Immature natural killer cell (primary cell): ENCODE measurements around the gene SEPTIN5. TPM values are rescaled to one million over a fixed set of nuclear protein-coding genes. Genes with fewer than 3 reads are reported as not detected.

Source experiments
- DNase-seq, 3 donors: peaks; one replicate each; pipeline ENCODE4 v3.0.0; 2022; ENCODE audit warnings: mixed read lengths in 1 of 3
- H3K27ac Mint-ChIP-seq, 6 donors: one replicate each; pipeline ENCODE4 v1.8.0; 2020; ENCODE audit warnings: mixed read lengths in 6 of 6, mild to moderate bottlenecking in 5 of 6, inconsistent platforms in 4 of 6, moderate library complexity in 3 of 6
- H3K27me3 Mint-ChIP-seq, 3 donors: one replicate each; pipeline ENCODE4 v1.8.0; 2020 to 2021; ENCODE audit warnings: low read depth in 3 of 3, mild to moderate bottlenecking in 3 of 3, mixed read lengths in 3 of 3, moderate library complexity in 3 of 3, inconsistent platforms in 1 of 3
- H3K36me3 Mint-ChIP-seq, 3 donors: one replicate each; pipeline ENCODE4 v1.8.0; 2020; ENCODE audit warnings: mixed read lengths in 3 of 3, inconsistent platforms in 2 of 3, mild to moderate bottlenecking in 2 of 3
- H3K4me1 Mint-ChIP-seq, 2 donors: one replicate each; pipeline ENCODE4 v1.8.0; 2020; ENCODE audit warnings: inconsistent platforms in 2 of 2, mild to moderate bottlenecking in 2 of 2, mixed read lengths in 2 of 2, moderate library complexity in 1 of 2
- H3K4me3 Mint-ChIP-seq, 5 donors: one replicate each; pipeline ENCODE4 v1.8.0; 2020; ENCODE audit warnings: mild to moderate bottlenecking in 5 of 5, mixed read lengths in 5 of 5, inconsistent platforms in 3 of 5, moderate library complexity in 3 of 5
- H3K9me3 Mint-ChIP-seq, 6 donors: one replicate each; pipeline ENCODE4 v1.8.0; 2020; ENCODE audit warnings: mild to moderate bottlenecking in 6 of 6, mixed read lengths in 6 of 6, inconsistent platforms in 4 of 6, moderate library complexity in 3 of 6
- polyA plus RNA-seq, 3 donors: library from polyadenylated mRNA; unstranded; fragments of 300-500 nt; fragmentation: Illumina TruSeq; gene quantifications; one replicate each; pipeline ENCODE4 v1.2.3, GENCODE V29; 2021

The SEPTIN5 gene
- polyA plus RNA-seq, 3 donors from 2014 or later: 0.36 to 2.2 TPM; not detected in 1

DNA sequence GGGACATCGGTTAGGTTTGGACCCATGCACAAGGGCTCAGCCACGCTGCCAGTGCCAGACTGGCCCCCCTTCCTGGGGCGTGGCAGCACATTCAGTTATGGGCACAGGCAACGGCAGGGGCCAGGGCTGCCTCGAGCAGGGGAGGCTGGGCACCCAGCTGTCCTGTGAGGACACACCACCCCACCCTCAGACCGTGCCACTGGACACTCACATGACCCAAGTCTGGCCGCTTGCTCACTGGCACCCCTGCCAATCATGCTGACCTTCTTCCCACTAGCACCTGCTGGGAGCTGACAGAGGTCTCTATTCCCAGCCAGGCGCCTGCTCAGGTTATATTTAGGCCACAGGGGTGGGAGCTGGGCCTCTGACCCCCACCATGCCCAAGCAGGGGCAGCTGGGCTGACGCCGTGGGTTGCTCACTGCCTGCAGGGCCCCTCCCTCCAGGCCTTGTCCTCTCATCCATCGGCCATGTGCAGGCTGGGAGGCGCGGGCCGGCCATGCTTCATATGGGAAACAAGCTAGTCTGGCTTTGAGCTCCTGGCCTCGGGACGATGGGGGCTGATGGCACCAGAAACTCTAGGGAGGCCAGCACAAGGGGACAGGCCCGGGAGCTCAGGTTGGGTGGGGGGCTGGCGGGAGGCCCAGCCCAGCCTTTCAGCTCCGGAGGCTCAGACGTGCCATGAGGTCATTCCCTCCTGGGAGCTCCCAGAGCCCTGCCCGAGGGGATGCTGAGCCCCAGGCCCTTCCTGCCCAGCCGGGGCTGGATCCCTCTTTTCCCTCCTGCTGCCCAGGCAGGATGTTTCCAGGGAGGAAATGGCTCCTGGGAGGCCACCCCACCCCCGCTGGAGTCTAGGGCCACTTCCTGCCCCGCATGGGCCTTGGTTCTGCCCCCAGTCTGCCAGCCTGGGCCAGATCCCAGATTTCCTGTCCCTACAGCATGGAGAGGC, 31.1 kb downstream of the SEPTIN5 start:
- Mint-ChIP-seq H3K27ac (no peak overlapping the region), H3K4me1 (no peaks in the 10 kb centered on the region), H3K4me3 (no peak overlapping the region), H3K36me3 (no peaks in the 10 kb centered on the region), H3K9me3 (no peaks in the 10 kb centered on the region), H3K27me3 (peaks cover 0 to 2% (median 2%) of the 10 kb centered on the region in 3 donors)
- DNase-seq: no peak

DNA sequence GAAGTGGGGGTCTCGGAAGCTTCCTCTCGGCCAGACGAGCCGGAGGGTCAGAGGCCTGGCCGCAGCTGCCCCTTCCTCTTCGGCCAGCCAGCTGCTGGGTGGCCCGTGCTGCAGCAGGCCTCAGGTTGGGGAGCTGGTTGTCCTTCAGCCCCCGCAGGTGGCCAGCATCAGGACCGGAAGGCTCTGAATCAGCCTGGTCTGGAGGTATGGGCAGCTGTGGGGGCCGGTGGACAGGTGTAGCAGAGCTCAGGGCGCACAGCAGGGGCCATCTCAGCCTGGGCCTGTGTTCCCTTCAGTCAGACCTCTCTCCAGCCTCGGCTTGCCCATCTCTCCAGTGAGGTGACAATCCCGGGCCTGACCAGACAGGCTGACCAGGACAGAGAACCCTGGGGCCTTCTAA, 32.4 kb downstream of the SEPTIN5 start:
- Mint-ChIP-seq H3K9me3 (no peaks in the 10 kb centered on the region), H3K4me1 (no peaks in the 10 kb centered on the region), H3K36me3 (no peaks in the 10 kb centered on the region), H3K4me3 (no peak overlapping the region), H3K27ac (no peak overlapping the region), H3K27me3 (peaks cover 0 to 4% (median 2%) of the 10 kb centered on the region in 3 donors)
- DNase-seq: no peak

GRCh38 chr22:19747551-19747950, 33.2 kb downstream of the SEPTIN5 start:
- Mint-ChIP-seq H3K4me3 (no peak overlapping the region), H3K4me1 (no peaks in the 10 kb centered on the region), H3K27ac (no peak overlapping the region), H3K36me3 (no peaks in the 10 kb centered on the region), H3K9me3 (no peaks in the 10 kb centered on the region), H3K27me3 (peaks cover 0 to 4% (median 2%) of the 10 kb centered on the region in 3 donors)
- no peak for DNase-seq

DNA sequence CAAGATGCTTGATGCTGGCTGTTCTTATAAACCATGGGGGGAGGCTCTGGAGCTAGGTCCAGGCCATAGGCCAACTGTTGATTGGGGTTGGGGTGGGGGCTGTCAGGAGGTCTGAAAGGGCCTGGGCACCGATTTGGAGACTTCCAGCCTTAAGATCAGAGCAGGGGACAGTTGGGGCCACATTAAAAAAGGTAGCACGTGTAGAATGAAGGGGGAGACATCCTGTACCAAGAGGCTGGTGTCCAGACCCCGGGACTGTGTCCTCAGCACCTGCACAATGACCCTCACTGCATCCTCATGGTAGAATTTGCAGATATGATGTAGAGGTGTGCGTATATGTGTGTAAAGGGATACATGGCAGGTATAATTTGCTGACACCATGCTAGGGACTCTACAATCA, 33.8 kb downstream of the SEPTIN5 start:
- no peaks in the 10 kb centered on the region for H3K4me1 Mint-ChIP-seq
- no peak for DNase-seq
- H3K36me3 Mint-ChIP-seq: no peaks in the 10 kb centered on the region
- peaks cover 2 to 6% (median 4%) of the 10 kb centered on the region in 3 donors for H3K27me3 Mint-ChIP-seq
- H3K4me3 Mint-ChIP-seq: no peak overlapping the region
- H3K9me3 Mint-ChIP-seq: no peaks in the 10 kb centered on the region
- no peak overlapping the region for H3K27ac Mint-ChIP-seq

GRCh38 chr22:19748991-19749664, 34.8 kb downstream of the SEPTIN5 start:
- H3K9me3 Mint-ChIP-seq: no peaks in the 10 kb centered on the region
- H3K27ac Mint-ChIP-seq: no peak overlapping the region
- no peaks in the 10 kb centered on the region for H3K4me1 Mint-ChIP-seq
- H3K36me3 Mint-ChIP-seq: no peaks in the 10 kb centered on the region
- peaks cover 2 to 7% (median 4%) of the 10 kb centered on the region in 3 donors for H3K27me3 Mint-ChIP-seq
- H3K4me3 Mint-ChIP-seq: no peak overlapping the region
- DNase-seq: no peak

DNA sequence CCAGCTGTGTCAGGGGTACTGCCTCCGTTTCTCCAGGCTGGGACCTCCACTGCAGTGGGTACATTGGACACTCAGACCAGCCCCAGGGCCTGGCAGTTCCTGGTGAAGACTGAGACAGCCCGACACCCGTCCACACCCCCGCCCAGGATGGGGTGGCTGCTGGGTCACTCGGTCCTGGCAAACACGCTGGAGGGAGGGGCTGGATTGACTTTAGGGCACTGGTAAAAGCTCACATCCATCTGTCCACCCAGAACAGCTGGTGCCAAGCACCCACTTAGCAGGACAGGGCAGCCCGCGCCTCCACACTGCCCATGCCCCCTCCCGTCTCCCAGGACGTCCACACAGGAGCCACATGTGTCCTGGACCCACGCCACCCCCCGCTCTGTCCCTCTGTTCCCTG, 35.6 kb downstream of the SEPTIN5 start:
- DNase-seq: no peak
- H3K27me3 Mint-ChIP-seq: peaks cover 3 to 7% (median 4%) of the 10 kb centered on the region in 3 donors
- H3K4me3 Mint-ChIP-seq: no peak overlapping the region
- H3K27ac Mint-ChIP-seq: no peak overlapping the region
- H3K36me3 Mint-ChIP-seq: no peaks in the 10 kb centered on the region
- H3K9me3 Mint-ChIP-seq: no peaks in the 10 kb centered on the region
- no peaks in the 10 kb centered on the region for H3K4me1 Mint-ChIP-seq

DNA sequence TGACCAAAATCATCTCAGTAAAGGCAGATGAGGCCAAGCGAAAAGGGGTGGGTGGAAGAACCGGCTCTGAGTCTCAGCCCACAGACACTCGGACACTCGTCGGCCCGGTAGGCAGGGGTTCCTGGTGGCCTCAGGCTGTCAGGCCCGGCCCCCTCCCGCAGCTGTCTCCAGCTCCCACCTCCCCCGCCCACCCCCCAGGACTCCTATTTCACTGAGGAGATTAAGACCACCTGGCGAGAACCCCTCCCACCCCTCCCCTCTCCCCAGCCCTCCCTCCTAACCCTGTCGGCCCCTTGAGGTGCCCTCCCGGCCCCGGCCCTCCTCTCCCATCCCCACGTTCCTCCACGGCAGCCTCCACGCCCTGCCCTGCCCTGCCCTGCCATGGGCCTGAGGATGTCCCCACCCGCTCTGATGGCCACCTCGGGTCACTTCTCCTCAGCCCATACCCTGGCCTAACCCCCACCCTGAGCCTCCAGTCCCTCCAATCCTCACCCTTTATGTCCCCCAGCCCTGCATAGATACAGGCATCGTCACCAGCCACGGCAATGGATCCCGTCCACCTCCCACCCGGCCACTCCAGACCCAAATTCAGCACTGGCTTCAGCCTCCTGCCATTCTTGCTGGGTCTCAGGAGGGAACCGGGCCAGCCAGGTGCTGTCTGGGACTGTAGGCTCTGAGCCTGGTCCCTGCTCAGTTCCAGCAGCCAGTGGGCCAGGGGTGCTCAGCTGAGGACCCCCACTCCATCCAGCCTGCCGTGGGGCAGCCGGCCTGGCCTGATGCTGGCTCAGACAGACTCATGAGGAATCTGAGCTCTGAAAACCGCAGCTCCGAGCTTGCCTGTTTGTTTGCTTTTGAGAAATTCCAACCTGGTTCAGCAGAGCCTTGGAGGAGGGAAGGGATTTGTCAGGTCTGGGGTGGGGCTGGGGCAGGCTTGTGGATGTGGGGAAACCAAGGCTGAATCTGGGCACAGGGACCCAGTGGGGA, 36.5 kb downstream of the SEPTIN5 start:
- no peaks in the 10 kb centered on the region for H3K36me3 Mint-ChIP-seq
- no peak overlapping the region for H3K4me3 Mint-ChIP-seq
- H3K9me3 Mint-ChIP-seq: no peaks in the 10 kb centered on the region
- H3K27ac Mint-ChIP-seq: no peak overlapping the region
- no peaks in the 10 kb centered on the region for H3K4me1 Mint-ChIP-seq
- DNase-seq: no peak
- peaks cover 5 to 10% (median 6%) of the 10 kb centered on the region in 3 donors for H3K27me3 Mint-ChIP-seq

- Mint-ChIP-seq H3K4me3 (no peak overlapping the region), H3K27me3 (peaks cover 7 to 15% (median 10%) of the 10 kb centered on the region in 3 donors), H3K9me3 (no peaks in the 10 kb centered on the region), H3K36me3 (no peaks in the 10 kb centered on the region), H3K27ac (no peak overlapping the region), H3K4me1 (peaks cover 0 to 2% of the 10 kb centered on the region in 2 donors)
- DNase-seq: no peak
Measured at GRCh38 chr22:19751497-19752245, 37.4 kb downstream of the SEPTIN5 start.

DNA sequence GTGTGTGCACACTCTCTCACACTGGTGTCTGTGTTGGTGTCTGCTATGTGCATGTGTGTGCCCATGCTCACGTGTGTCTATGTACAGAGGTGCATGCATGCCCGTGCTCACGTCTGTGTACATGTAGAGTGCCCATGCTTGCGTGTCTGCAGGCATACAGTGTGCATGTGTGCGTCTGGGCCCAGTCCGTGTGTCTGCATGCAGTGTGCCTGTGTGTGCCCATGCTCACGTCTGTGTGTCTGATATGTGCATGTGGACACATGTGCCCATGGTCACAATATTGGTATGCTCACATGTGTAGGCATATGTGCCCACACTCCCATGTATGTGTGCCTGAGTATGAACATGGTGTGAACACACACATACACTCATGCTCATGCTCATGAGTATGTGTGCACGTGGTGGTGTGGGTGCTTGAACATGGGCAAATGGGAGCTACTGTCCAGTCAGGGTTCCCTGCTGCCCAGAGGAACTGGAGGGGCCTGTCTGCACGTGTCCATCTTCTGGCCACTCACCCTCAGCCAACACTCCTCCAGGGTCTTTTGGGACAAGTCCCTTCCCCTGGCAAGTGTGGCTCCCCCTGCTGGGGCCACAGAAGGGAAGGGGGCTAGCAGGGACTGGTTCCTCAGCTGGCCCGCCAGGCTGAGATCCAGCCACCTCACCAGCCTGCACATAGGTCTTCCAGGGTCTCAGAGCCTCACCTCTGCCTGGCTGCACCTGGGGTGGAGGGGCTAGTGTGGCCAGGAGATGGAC, 39.0 kb downstream of the SEPTIN5 start:
- Mint-ChIP-seq H3K27me3 (peaks cover 11 to 18% (median 16%) of the 10 kb centered on the region in 3 donors), H3K27ac (no peak overlapping the region), H3K4me1 (peaks cover 8 to 9% of the 10 kb centered on the region in 2 donors), H3K4me3 (no peak overlapping the region), H3K36me3 (no peaks in the 10 kb centered on the region), H3K9me3 (no peaks in the 10 kb centered on the region)
- DNase-seq: no peak

DNA sequence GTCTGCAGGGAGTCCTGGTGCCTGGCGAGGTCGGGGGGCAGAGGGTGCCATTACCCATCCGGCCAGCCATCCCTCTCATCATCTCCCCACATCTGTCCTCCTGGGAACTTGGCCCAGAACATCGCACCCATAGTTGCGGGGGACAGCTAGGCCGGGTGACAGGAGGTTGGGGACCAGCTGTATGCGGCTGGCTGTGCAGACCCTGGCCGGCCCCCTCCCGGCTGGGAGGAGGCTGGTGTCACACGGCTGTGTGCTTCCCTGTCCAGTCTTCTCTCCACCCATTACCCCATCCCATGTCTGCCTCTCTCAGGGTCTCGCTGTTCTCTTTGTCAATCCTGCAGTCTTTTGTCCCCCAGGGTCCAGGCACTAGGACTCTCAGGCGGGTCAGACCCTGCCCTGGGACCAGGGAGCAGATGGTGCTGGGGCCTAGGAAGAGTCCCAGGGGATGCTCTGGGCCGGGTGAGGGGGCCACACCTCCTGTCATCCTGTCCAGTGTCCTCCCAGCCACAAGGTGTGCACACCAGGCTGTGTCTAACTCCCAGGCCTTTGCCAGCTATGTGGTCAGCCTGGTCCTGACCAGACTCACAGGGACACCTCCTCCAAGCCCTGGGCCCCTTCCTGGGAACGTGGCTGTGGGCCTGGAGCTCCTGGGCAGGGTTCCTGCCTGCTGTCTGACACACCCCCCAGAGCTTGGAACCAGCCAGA, 39.8 kb downstream of the SEPTIN5 start:
- H3K4me1 Mint-ChIP-seq: peaks cover 8 to 9% of the 10 kb centered on the region in 2 donors
- H3K27me3 Mint-ChIP-seq: peaks cover 11 to 16% (median 16%) of the 10 kb centered on the region in 3 donors
- DNase-seq: no peak
- H3K36me3 Mint-ChIP-seq: no peaks in the 10 kb centered on the region
- H3K9me3 Mint-ChIP-seq: no peaks in the 10 kb centered on the region
- no peak overlapping the region for H3K4me3 Mint-ChIP-seq
- no peak overlapping the region for H3K27ac Mint-ChIP-seq

- no peak for DNase-seq
Measured at GRCh38 chr22:19754701-19755144, 40.4 kb downstream of the SEPTIN5 start.

More at GRCh38 chr22:19754701-19755144, 40.4 kb downstream of the SEPTIN5 start:
- no peaks in the 10 kb centered on the region for H3K36me3 Mint-ChIP-seq
- peaks cover 10 to 11% of the 10 kb centered on the region in 2 donors for H3K4me1 Mint-ChIP-seq
- no peaks in the 10 kb centered on the region for H3K9me3 Mint-ChIP-seq
- peaks cover 14 to 18% (median 18%) of the 10 kb centered on the region in 3 donors for H3K27me3 Mint-ChIP-seq
- no peak overlapping the region for H3K27ac Mint-ChIP-seq
- no peak overlapping the region for H3K4me3 Mint-ChIP-seq
